ENCODE results near the gene HOXC11.

DNA sequence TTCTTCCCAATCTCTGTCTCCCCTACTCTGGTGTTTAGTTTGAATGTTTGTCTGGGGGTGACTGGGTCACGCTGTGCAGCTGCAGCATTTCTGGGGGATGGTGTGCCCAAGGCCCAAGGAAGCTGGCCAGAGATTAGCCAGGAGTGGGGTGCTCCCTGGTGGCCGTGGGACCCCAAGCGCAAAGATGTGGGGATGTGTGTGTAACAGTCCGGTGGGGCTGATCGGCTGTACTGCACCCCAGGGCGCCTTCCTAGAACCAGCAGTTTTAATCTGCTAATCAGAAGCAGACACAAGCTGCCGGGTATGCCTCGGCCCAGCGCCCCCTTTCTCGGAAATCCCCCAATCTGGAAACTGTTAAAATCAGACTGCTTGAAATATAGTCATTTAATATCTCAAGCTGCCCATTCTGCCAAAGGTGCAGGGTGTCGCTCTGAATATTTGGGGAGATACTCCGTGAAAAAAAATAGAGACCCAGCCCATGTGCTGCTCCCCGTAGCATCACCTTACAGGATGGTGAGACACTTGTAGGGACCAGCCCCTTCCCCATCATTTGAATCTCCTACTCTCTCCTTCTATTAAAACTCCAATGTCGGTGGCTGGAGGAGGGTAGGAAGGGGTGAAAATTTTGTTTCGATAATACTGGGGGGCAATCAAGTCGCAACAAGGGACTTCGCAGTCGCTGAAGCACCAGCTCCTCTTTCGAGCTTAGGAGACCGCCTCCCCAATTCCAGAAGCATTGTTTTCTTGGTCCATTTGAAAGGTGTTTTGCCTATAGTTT lies 31.3 kb downstream of the HOXC11 start:
- TF ChIP-seq, protein P1, sequence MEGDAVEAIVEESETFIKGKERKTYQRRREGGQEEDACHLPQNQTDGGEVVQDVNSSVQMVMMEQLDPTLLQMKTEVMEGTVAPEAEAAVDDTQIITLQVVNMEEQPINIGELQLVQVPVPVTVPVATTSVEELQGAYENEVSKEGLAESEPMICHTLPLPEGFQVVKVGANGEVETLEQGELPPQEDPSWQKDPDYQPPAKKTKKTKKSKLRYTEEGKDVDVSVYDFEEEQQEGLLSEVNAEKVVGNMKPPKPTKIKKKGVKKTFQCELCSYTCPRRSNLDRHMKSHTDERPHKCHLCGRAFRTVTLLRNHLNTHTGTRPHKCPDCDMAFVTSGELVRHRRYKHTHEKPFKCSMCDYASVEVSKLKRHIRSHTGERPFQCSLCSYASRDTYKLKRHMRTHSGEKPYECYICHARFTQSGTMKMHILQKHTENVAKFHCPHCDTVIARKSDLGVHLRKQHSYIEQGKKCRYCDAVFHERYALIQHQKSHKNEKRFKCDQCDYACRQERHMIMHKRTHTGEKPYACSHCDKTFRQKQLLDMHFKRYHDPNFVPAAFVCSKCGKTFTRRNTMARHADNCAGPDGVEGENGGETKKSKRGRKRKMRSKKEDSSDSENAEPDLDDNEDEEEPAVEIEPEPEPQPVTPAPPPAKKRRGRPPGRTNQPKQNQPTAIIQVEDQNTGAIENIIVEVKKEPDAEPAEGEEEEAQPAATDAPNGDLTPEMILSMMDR (IDR thresholded peaks at IDR 0.05; ENCODE audit: insufficient read depth, low read length), result no peak
- TF ChIP-seq POLR2AphosphoS5 (IDR thresholded peaks at IDR 0.05; ENCODE audit: low read depth), result no peak
- no peak for TF ChIP-seq GABPA (IDR thresholded peaks at IDR 0.05; ENCODE audit: low read depth)
- no peak for TF ChIP-seq SPI1 (IDR thresholded peaks at IDR 0.05; ENCODE audit: borderline replicate concordance, low read depth)
- TF ChIP-seq, protein P2, sequence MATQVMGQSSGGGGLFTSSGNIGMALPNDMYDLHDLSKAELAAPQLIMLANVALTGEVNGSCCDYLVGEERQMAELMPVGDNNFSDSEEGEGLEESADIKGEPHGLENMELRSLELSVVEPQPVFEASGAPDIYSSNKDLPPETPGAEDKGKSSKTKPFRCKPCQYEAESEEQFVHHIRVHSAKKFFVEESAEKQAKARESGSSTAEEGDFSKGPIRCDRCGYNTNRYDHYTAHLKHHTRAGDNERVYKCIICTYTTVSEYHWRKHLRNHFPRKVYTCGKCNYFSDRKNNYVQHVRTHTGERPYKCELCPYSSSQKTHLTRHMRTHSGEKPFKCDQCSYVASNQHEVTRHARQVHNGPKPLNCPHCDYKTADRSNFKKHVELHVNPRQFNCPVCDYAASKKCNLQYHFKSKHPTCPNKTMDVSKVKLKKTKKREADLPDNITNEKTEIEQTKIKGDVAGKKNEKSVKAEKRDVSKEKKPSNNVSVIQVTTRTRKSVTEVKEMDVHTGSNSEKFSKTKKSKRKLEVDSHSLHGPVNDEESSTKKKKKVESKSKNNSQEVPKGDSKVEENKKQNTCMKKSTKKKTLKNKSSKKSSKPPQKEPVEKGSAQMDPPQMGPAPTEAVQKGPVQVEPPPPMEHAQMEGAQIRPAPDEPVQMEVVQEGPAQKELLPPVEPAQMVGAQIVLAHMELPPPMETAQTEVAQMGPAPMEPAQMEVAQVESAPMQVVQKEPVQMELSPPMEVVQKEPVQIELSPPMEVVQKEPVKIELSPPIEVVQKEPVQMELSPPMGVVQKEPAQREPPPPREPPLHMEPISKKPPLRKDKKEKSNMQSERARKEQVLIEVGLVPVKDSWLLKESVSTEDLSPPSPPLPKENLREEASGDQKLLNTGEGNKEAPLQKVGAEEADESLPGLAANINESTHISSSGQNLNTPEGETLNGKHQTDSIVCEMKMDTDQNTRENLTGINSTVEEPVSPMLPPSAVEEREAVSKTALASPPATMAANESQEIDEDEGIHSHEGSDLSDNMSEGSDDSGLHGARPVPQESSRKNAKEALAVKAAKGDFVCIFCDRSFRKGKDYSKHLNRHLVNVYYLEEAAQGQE (IDR thresholded peaks at IDR 0.05; ENCODE audit: insufficient replicate concordance, low read depth), result no peak
